HepG2 (cell line): ENCODE measurements around the gene SLIT3.

Source experiments
- FOXJ3 ChIP-seq: sonication (generic); formaldehyde crosslinking; IDR thresholded peaks from 2 replicates; pipeline ENCODE4 v1.4.0; 2020; ENCODE audit warnings: missing genetic modification reagents, mild to moderate bottlenecking, borderline replicate concordance
- SATB2 ChIP-seq: sonication (generic); formaldehyde crosslinking; IDR thresholded peaks from 2 replicates; pipeline ENCODE4 v1.5.0; 2020; ENCODE audit warnings: missing genetic modification reagents
- ZNF230 ChIP-seq: sonication (generic); formaldehyde crosslinking; IDR thresholded peaks from 2 replicates; pipeline ENCODE4 v1.4.0; 2020; ENCODE audit warnings: mild to moderate bottlenecking, missing genetic modification reagents
- ZNF263 ChIP-seq: sonication (generic); formaldehyde crosslinking; IDR thresholded peaks from 2 replicates; pipeline ENCODE4 v1.4.0; 2020; ENCODE audit warnings: missing genetic modification reagents
- ZNF891 ChIP-seq: sonication (generic); formaldehyde crosslinking; IDR thresholded peaks from 2 replicates; pipeline ENCODE4 v1.5.0; 2020; ENCODE audit warnings: mild to moderate bottlenecking, missing genetic modification reagents
- TF ChIP-seq, protein P1 (sequence below): sonication (generic); formaldehyde crosslinking; IDR thresholded peaks from 2 replicates; pipeline ENCODE4 v1.4.0; 2020; ENCODE audit warnings: missing genetic modification reagents, mild to moderate bottlenecking, borderline replicate concordance
- TF ChIP-seq, protein P2 (sequence below): sonication (generic); formaldehyde crosslinking; IDR thresholded peaks from 2 replicates; pipeline ENCODE4 v1.4.0; 2020; ENCODE audit warnings: mild to moderate bottlenecking, missing genetic modification reagents
- TF ChIP-seq, protein P3 (sequence below): sonication (generic); formaldehyde crosslinking; IDR thresholded peaks from 2 replicates; pipeline ENCODE4 v1.4.0; 2020; ENCODE audit warnings: mild to moderate bottlenecking, missing genetic modification reagents

DNA sequence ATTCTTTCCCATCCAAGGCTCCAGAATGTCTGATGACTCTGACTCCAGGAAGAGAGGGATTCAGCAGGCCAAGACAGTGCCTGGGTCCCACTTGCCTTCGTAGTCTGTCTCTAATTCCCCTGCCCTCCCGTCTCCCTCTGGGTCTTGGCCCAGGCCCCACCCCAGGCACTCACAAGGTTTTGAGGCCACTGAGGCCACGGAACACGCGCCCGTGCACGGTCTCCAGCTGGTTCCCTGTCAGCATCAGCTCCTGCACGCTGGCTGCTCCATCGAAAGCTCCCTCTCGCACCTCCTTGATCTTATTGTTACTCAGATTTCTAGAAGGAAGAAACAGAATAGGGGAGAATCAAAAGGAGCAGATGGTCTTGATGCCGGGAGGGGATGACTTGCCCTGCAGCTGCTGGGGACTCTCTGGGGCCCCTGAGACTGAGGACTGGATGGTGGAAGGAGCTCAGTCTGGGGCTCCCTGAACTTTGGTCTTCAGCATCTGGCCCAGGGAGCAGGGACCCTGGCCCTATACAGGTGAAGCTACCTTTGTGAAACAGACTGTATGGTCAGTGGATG lies 547.2 kb downstream of the SLIT3 start:
- TF ChIP-seq SATB2 (CRISPR knock-in tag) (no peak), ZNF230 (CRISPR knock-in tag) (no peak), ZNF891 (CRISPR knock-in tag) (no peak), ZNF263 (CRISPR knock-in tag) (no peak), FOXJ3 (CRISPR knock-in tag) (no peak)
- TF ChIP-seq, protein P1, sequence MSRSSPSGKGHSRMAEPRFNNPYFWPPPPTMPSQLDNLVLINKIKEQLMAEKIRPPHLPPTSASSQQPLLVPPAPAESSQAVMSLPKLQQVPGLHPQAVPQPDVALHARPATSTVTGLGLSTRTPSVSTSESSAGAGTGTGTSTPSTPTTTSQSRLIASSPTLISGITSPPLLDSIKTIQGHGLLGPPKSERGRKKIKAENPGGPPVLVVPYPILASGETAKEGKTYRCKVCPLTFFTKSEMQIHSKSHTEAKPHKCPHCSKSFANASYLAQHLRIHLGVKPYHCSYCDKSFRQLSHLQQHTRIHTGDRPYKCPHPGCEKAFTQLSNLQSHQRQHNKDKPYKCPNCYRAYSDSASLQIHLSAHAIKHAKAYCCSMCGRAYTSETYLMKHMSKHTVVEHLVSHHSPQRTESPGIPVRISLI: no peak
- TF ChIP-seq, protein P2, sequence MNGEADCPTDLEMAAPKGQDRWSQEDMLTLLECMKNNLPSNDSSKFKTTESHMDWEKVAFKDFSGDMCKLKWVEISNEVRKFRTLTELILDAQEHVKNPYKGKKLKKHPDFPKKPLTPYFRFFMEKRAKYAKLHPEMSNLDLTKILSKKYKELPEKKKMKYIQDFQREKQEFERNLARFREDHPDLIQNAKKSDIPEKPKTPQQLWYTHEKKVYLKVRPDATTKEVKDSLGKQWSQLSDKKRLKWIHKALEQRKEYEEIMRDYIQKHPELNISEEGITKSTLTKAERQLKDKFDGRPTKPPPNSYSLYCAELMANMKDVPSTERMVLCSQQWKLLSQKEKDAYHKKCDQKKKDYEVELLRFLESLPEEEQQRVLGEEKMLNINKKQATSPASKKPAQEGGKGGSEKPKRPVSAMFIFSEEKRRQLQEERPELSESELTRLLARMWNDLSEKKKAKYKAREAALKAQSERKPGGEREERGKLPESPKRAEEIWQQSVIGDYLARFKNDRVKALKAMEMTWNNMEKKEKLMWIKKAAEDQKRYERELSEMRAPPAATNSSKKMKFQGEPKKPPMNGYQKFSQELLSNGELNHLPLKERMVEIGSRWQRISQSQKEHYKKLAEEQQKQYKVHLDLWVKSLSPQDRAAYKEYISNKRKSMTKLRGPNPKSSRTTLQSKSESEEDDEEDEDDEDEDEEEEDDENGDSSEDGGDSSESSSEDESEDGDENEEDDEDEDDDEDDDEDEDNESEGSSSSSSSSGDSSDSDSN: no peak
- TF ChIP-seq, protein P3, sequence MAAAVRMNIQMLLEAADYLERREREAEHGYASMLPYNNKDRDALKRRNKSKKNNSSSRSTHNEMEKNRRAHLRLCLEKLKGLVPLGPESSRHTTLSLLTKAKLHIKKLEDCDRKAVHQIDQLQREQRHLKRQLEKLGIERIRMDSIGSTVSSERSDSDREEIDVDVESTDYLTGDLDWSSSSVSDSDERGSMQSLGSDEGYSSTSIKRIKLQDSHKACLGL (CRISPR knock-in tag): no peak
